ENCODE results near the gene AMBRA1.

AMBRA1 gene

GRCh38 chr11:46508360-46508759 lies 85.5 kb downstream of the AMBRA1 start:
- FAIRE-seq (no peak), DNase-seq (ENCODE audit: insufficient read length, low spot score) (no peak)
- TF ChIP-seq CTCF (IDR thresholded peaks at IDR 0.05; ENCODE audit: insufficient read depth, missing control alignments) = no peak

GRCh38 chr11:46506483-46506791 lies 87.4 kb downstream of the AMBRA1 start:
- DNase-seq (ENCODE audit: insufficient read length, low spot score) (no peak), FAIRE-seq (no peak)
- TF ChIP-seq CTCF (IDR thresholded peaks at IDR 0.05; ENCODE audit: insufficient read depth, missing control alignments) = no peak

GRCh38 chr11:46505741-46506482 lies 87.9 kb downstream of the AMBRA1 start:
- TF ChIP-seq CTCF (IDR thresholded peaks at IDR 0.05; ENCODE audit: insufficient read depth, missing control alignments) = no peak
- no peak for FAIRE-seq
- no peak for DNase-seq (ENCODE audit: insufficient read length, low spot score)

- TF ChIP-seq CTCF (IDR thresholded peaks at IDR 0.05; ENCODE audit: insufficient read depth, missing control alignments) = no peak
- FAIRE-seq = no peak
- no peak for DNase-seq (ENCODE audit: insufficient read length, low spot score)
These were observed 88.8 kb downstream of the AMBRA1 start for GRCh38 chr11:46504817-46505613.

GRCh38 chr11:46499821-46500220 lies 94.0 kb downstream of the AMBRA1 start:
- TF ChIP-seq CTCF (IDR thresholded peaks at IDR 0.05; ENCODE audit: insufficient read depth, missing control alignments) = no peak
- DNase-seq (ENCODE audit: insufficient read length, low spot score) (no peak), FAIRE-seq (no peak)

GRCh38 chr11:46498968-46499367 lies 94.9 kb downstream of the AMBRA1 start:
- FAIRE-seq (no peak), DNase-seq (ENCODE audit: insufficient read length, low spot score) (no peak)
- no peak for TF ChIP-seq CTCF (IDR thresholded peaks at IDR 0.05; ENCODE audit: insufficient read depth, missing control alignments)

GRCh38 chr11:46498179-46498578 lies 95.6 kb downstream of the AMBRA1 start:
- no peak for TF ChIP-seq CTCF (IDR thresholded peaks at IDR 0.05; ENCODE audit: insufficient read depth, missing control alignments)
- DNase-seq (ENCODE audit: insufficient read length, low spot score) (no peak), FAIRE-seq (no peak)
